H9 (cell line): ENCODE measurements around the gene ZNF771. TPM values are rescaled to one million over a fixed set of nuclear protein-coding genes. Genes with fewer than 3 reads are reported as not detected.

Source experiments
- DNase-seq: peaks from one replicate; pipeline ENCODE4 v3.0.0-alpha.2; 2017
- H2AFZ ChIP-seq: one replicate; pipeline ENCODE4 v1.6.1; 2013; ENCODE audit warnings: mild to moderate bottlenecking, low read length, control low read depth, moderate library complexity
- H2AK5ac ChIP-seq: 2 replicates; pipeline ENCODE4 v1.6.1; 2013; ENCODE audit warnings: low read length, control low read depth, mixed read lengths; ENCODE audit not compliant: insufficient read length
- H2BK120ac ChIP-seq: one replicate; pipeline ENCODE4 v1.6.1; 2013; ENCODE audit warnings: low read depth, mild to moderate bottlenecking, low read length, control low read depth, inconsistent platforms; ENCODE audit not compliant: poor library complexity, severe bottlenecking
- H2BK12ac ChIP-seq: 2 replicates; pipeline ENCODE4 v1.6.1; 2013; ENCODE audit warnings: low read length, control low read depth, mixed read lengths, low read depth; ENCODE audit not compliant: insufficient read length
- H2BK15ac ChIP-seq: 2 replicates; pipeline ENCODE4 v1.6.1; 2013; ENCODE audit warnings: low read depth, low read length, control low read depth
- H2BK20ac ChIP-seq: one replicate; pipeline ENCODE4 v1.6.1; 2013; ENCODE audit warnings: low read depth, mild to moderate bottlenecking, low read length, control low read depth, inconsistent platforms; ENCODE audit not compliant: poor library complexity, severe bottlenecking
- H2BK5ac ChIP-seq: 2 replicates; pipeline ENCODE4 v1.6.1; 2013; ENCODE audit warnings: low read length, control low read depth, mixed read lengths; ENCODE audit not compliant: insufficient read length
- H3K14ac ChIP-seq: 2 replicates; pipeline ENCODE4 v1.6.1; 2013; ENCODE audit warnings: low read length, control low read depth; ENCODE audit not compliant: insufficient read depth
- H3K18ac ChIP-seq: 2 replicates; pipeline ENCODE4 v1.6.1; 2013; ENCODE audit warnings: low read depth, mild to moderate bottlenecking, mixed read lengths, low read length, control low read depth; ENCODE audit not compliant: insufficient read length
- H3K23ac ChIP-seq: 2 replicates; pipeline ENCODE4 v1.6.1; 2013; ENCODE audit warnings: low read length, control low read depth, mixed read lengths, low read depth; ENCODE audit not compliant: insufficient read length
- H3K23me2 ChIP-seq: 2 replicates; pipeline ENCODE4 v1.6.1; 2013; ENCODE audit warnings: low read depth, mild to moderate bottlenecking, mixed read lengths, low read length, control low read depth; ENCODE audit not compliant: insufficient read length, poor library complexity, severe bottlenecking
- H3K27ac ChIP-seq: 2 replicates; pipeline ENCODE4 v1.5.1; 2013; ENCODE audit warnings: low read length, control low read depth, mixed read lengths, low read depth; ENCODE audit not compliant: insufficient read length
- H3K27me3 ChIP-seq: 2 replicates; pipeline ENCODE4 v1.6.1; 2013; ENCODE audit warnings: low read length, control low read depth, inconsistent platforms; ENCODE audit not compliant: insufficient read depth
- H3K4ac ChIP-seq: 2 replicates; pipeline ENCODE4 v1.6.1; 2013; ENCODE audit warnings: low read depth, mild to moderate bottlenecking, control low read depth, inconsistent platforms, low read length, moderate library complexity
- H3K4me1 ChIP-seq: 2 replicates; pipeline ENCODE4 v1.6.1; 2013; ENCODE audit warnings: low read length, control low read depth, inconsistent platforms; ENCODE audit not compliant: insufficient read depth
- H3K4me2 ChIP-seq: 2 replicates; pipeline ENCODE4 v1.6.1; 2013; ENCODE audit warnings: low read length, control low read depth, mixed read lengths; ENCODE audit not compliant: insufficient read length, insufficient read depth
- H3K56ac ChIP-seq: 2 replicates; pipeline ENCODE4 v1.6.1; 2013; ENCODE audit warnings: low read depth, mild to moderate bottlenecking, mixed read lengths, low read length, control low read depth; ENCODE audit not compliant: insufficient read length
- H3K79me1 ChIP-seq: 2 replicates; pipeline ENCODE4 v1.6.1; 2013; ENCODE audit warnings: low read depth, mild to moderate bottlenecking, moderate library complexity, low read length, control low read depth, inconsistent platforms; ENCODE audit not compliant: insufficient read depth, poor library complexity, severe bottlenecking
- H3K79me2 ChIP-seq: 2 replicates; pipeline ENCODE4 v1.6.1; 2013; ENCODE audit warnings: low read length, control low read depth, inconsistent platforms; ENCODE audit not compliant: insufficient read depth
- H3K9ac ChIP-seq: 2 replicates; pipeline ENCODE4 v1.6.1; 2013; ENCODE audit warnings: low read length, control low read depth, mixed read lengths; ENCODE audit not compliant: insufficient read length; ENCODE audit errors: extremely low read depth
- H3K9me3 ChIP-seq: one replicate; pipeline ENCODE4 v1.6.1; 2013; ENCODE audit warnings: low read depth, low read length, inconsistent platforms; ENCODE audit not compliant: control insufficient read depth
- H3T11ph ChIP-seq: one replicate; pipeline ENCODE4 v1.6.1; 2013; ENCODE audit warnings: mild to moderate bottlenecking, low read length, control low read depth, inconsistent platforms
- H4K20me1 ChIP-seq: one replicate; pipeline ENCODE4 v1.6.1; 2013; ENCODE audit not compliant: control insufficient read depth, insufficient read length, insufficient read depth
- H4K5ac ChIP-seq: 2 replicates; pipeline ENCODE4 v1.6.1; 2013; ENCODE audit warnings: low read depth, mild to moderate bottlenecking, mixed read lengths, low read length, control low read depth; ENCODE audit not compliant: insufficient read length
- H4K8ac ChIP-seq: replicated peaks from 2 replicates; pipeline ENCODE4 v1.6.1; 2013; ENCODE audit warnings: low read length, control low read depth, mixed read lengths, low read depth; ENCODE audit not compliant: insufficient read length
- H4K91ac ChIP-seq: 2 replicates; pipeline ENCODE4 v1.6.1; 2013; ENCODE audit warnings: low read depth, mild to moderate bottlenecking, moderate library complexity, mixed read lengths, low read length, control low read depth; ENCODE audit not compliant: insufficient read length
- H3K27ac Mint-ChIP-seq, 3 experiments: 2 replicates in 2 of 3; 3 replicates in 1 of 3; pipeline ENCODE4 v1.8.0; 2020 to 2021; ENCODE audit warnings: mixed read lengths in 3 of 3, mild to moderate bottlenecking in 1 of 3, moderate library complexity in 1 of 3
- H3K27me3 Mint-ChIP-seq: 2 replicates; pipeline ENCODE4 v1.8.0; 2021; ENCODE audit warnings: low read depth, mild to moderate bottlenecking, moderate library complexity, mixed read lengths
- H3K36me3 Mint-ChIP-seq, 3 experiments: 2 replicates in 2 of 3; 3 replicates in 1 of 3; pipeline ENCODE4 v1.8.0; 2020 to 2021; ENCODE audit warnings: low read depth in 3 of 3, mixed read lengths in 3 of 3; ENCODE audit not compliant: insufficient read depth in 1 of 3
- H3K4me1 Mint-ChIP-seq, 2 experiments: 2 replicates each; pipeline ENCODE4 v1.8.0; 2020; ENCODE audit warnings: mixed read lengths in 2 of 2
- H3K4me3 Mint-ChIP-seq, 2 experiments: 2 replicates in 1 of 2; 3 replicates in 1 of 2; pipeline ENCODE4 v1.8.0; 2020 to 2021; ENCODE audit warnings: mild to moderate bottlenecking in 2 of 2, mixed read lengths in 2 of 2, moderate library complexity in 1 of 2
- H3K9me3 Mint-ChIP-seq, 2 experiments: 2 replicates in 1 of 2; 3 replicates in 1 of 2; pipeline ENCODE4 v1.8.0; 2020; ENCODE audit warnings: mild to moderate bottlenecking in 2 of 2, mixed read lengths in 2 of 2, moderate library complexity in 1 of 2
- WGBS: extraction: QIAGEN DNeasy Blood & Tissue Kit; methylation state at CpG from one replicate; pipeline ENCODE4 v1.1.7; 2013; ENCODE audit warnings: missing lambda C conversion rate, low lambda C conversion rate, mixed read lengths; ENCODE audit not compliant: insufficient read length; ENCODE audit errors: extremely low coverage; 5-methylcytosine and 5-hydroxymethylcytosine counted together
- total RNA-seq: library from RNA; stranded (reverse); gene quantifications from 2 replicates; pipeline ENCODE4 v1.2.1, GENCODE V29; 2021
- TF ChIP-seq, protein P1 (sequence below): fragments of 200-600 bp; sonication (generic); conservative IDR thresholded peaks from 3 replicates; pipeline ENCODE4 v1.8.0; 2021; ENCODE audit warnings: antibody characterized with exemption, mild to moderate bottlenecking

Gene ZNF771
- total RNA-seq, 1 experiment from 2014 or later: 10.5 TPM

- Mint-ChIP-seq H3K36me3 (peaks cover 2 to 4% (median 2%) of the 10 kb centered on the region in 3 experiments; a peak in 5 of 7 replicates), H3K9me3 (peaks cover 0 to 3% of the 10 kb centered on the region in 2 experiments; a peak in 3 of 5 replicates), H3K4me3 (peak overlapping the region; percentile 62 to 79), H3K27me3 (peaks cover 2% of the 10 kb centered on the region; the same call in 1 of the 2 replicates), H3K4me1 (peaks cover 36 to 47% of the 10 kb centered on the region in 2 experiments), H3K27ac (peak overlapping the region; percentile 75 to 87 (median 82); a peak in 6 of 7 replicates)
- H3K23ac ChIP-seq: no peak overlapping the region
- H4K20me1 ChIP-seq: no peaks in the 10 kb centered on the region
- no peak overlapping the region for H3K9ac ChIP-seq
- no peak overlapping the region for H4K91ac ChIP-seq
- H2BK20ac ChIP-seq: no peak overlapping the region
- no CpG with 5 or more reads among the region's 11 CpGs for WGBS
- no peak overlapping the region for H2BK5ac ChIP-seq
- H3K23me2 ChIP-seq: peaks cover 10% of the 10 kb centered on the region
- H3K79me2 ChIP-seq: no peaks in the 10 kb centered on the region; the same call in none of the 2 replicates
- H3K4me1 ChIP-seq: peaks cover 6% of the 10 kb centered on the region
- no peak overlapping the region for H3K14ac ChIP-seq
- no peak overlapping the region for H2AFZ ChIP-seq
- H3K79me1 ChIP-seq: peaks cover 3% of the 10 kb centered on the region
- H3K18ac ChIP-seq: no peak overlapping the region
- H3T11ph ChIP-seq: no peak overlapping the region
- no peak overlapping the region for H2BK12ac ChIP-seq
- H2AK5ac ChIP-seq: no peak overlapping the region
- H3K4me2 ChIP-seq: peak overlapping the region; percentile 52
- no peak overlapping the region for H3K4ac ChIP-seq
- H3K9me3 ChIP-seq: no peaks in the 10 kb centered on the region
- no peak for DNase-seq
- TF ChIP-seq, protein P1, sequence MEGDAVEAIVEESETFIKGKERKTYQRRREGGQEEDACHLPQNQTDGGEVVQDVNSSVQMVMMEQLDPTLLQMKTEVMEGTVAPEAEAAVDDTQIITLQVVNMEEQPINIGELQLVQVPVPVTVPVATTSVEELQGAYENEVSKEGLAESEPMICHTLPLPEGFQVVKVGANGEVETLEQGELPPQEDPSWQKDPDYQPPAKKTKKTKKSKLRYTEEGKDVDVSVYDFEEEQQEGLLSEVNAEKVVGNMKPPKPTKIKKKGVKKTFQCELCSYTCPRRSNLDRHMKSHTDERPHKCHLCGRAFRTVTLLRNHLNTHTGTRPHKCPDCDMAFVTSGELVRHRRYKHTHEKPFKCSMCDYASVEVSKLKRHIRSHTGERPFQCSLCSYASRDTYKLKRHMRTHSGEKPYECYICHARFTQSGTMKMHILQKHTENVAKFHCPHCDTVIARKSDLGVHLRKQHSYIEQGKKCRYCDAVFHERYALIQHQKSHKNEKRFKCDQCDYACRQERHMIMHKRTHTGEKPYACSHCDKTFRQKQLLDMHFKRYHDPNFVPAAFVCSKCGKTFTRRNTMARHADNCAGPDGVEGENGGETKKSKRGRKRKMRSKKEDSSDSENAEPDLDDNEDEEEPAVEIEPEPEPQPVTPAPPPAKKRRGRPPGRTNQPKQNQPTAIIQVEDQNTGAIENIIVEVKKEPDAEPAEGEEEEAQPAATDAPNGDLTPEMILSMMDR: 0 out of 3 replicates have a peak, but pooled peaks have one; percentile 5
- no peak overlapping the region for H2BK15ac ChIP-seq
- no peak overlapping the region for H3K27ac ChIP-seq
- H3K56ac ChIP-seq: no peak overlapping the region
- H2BK120ac ChIP-seq: no peak overlapping the region
- H4K8ac ChIP-seq: no peak overlapping the region
- H4K5ac ChIP-seq: no peak overlapping the region
- no peaks in the 10 kb centered on the region for H3K27me3 ChIP-seq
These were observed 36.1 kb upstream of the ZNF771 start for GRCh38 chr16:30371248-30371816.
